ENCODE measurements around the gene GPR68. TPM values are rescaled to one million over a fixed set of nuclear protein-coding genes. Genes with fewer than 3 reads are reported as not detected.
A peak's percentile ranks its signal among the peaks of the same experiment; 100 is the strongest.

Gene GPR68, protein sequence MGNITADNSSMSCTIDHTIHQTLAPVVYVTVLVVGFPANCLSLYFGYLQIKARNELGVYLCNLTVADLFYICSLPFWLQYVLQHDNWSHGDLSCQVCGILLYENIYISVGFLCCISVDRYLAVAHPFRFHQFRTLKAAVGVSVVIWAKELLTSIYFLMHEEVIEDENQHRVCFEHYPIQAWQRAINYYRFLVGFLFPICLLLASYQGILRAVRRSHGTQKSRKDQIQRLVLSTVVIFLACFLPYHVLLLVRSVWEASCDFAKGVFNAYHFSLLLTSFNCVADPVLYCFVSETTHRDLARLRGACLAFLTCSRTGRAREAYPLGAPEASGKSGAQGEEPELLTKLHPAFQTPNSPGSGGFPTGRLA
- 1 to 10 TPM in 3 of 4 donors, under 1 TPM in 1; 0.95 to 4.3 (median 1.6) TPM for total RNA-seq

DNA sequence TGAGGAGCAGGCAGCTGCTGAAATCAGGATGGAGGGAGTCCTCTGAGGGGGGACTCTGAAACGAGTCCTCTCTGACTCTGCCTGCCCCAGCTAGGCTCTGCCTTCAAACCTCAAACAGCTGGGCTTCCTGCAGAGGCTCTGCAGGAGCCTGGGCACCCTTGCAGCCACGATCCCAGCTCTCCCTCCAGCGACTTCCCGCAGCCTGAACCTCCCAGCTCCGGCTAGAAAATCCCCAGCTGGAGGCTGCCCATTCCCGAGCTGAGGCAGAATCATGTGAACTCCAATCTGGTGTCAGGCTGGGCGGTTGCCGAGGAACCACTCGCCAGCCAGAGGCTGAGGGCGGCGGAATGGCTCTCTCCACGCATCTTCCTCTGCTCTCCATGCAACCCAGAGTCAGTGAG, at the start of gene GPR68:
TSS of gene GPR68 (minus strand) at position 204 of the 401 bp plus-strand sequence. CDS start 9,654 bp downstream, outside the sequence.
- 0% methylated on average over 6 of the region's 12 CpGs for WGBS
- Histone ChIP-seq H3K9me3 (no peaks in the 10 kb centered on the region), H3K4me1 (peaks cover 29% of the 10 kb centered on the region), H3K4me3 (peak within 1 kb of the TSS; percentile 29), H3K27me3 (no peaks in the 10 kb centered on the region), H3K36me3 (no peaks in the 10 kb centered on the region), H3K27ac (peak within 1 kb of the TSS; percentile 39)
- DNase-seq (ENCODE audit: low spot score in 2 of 2): no peak
- TF ChIP-seq CTCF (IDR thresholded peaks at IDR 0.05) (no peak), POLR2A (IDR thresholded peaks at IDR 0.05) (no peak), EP300 (IDR thresholded peaks at IDR 0.05) (no peak), POLR2AphosphoS5 (IDR thresholded peaks at IDR 0.05) (no peak)

DNA sequence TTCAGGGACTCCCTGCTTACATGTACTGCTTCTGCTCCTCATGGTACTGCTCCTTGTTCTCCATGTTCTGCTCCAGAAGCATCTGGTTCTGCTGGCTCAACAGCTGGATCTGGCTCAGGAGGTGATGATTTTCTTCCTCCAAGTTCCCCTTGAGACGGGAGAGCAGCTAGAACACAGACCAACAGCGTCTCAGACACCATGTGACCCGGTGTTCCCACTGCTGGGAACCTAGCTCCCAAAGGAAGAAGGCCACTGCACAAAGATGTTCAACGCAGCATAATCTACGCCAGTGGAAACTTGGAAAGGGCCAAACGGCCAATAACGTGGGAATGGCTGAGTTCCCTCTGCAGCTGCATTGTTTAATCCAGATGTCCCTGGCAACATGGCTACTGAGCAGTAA, 49.6 kb upstream of the GPR68 start:
- H3K4me3 ChIP-seq: no peak overlapping the region
- 71% methylated on average over 7 of the region's 7 CpGs for whole genome bisulfite sequencing
- H3K27me3 ChIP-seq: no peaks in the 10 kb centered on the region
- no peak for TF ChIP-seq POLR2A (IDR thresholded peaks at IDR 0.05)
- no peak for TF ChIP-seq CTCF (IDR thresholded peaks at IDR 0.05)
- no peak for TF ChIP-seq EP300 (IDR thresholded peaks at IDR 0.05)
- no peak for TF ChIP-seq POLR2AphosphoS5 (IDR thresholded peaks at IDR 0.05)
- no peaks in the 10 kb centered on the region for H3K4me1 ChIP-seq
- H3K36me3 ChIP-seq: peaks cover 21% of the 10 kb centered on the region
- H3K27ac ChIP-seq: no peak overlapping the region
- no peaks in the 10 kb centered on the region for H3K9me3 ChIP-seq
- DNase-seq (ENCODE audit: low spot score in 2 of 2): no peak

DNA sequence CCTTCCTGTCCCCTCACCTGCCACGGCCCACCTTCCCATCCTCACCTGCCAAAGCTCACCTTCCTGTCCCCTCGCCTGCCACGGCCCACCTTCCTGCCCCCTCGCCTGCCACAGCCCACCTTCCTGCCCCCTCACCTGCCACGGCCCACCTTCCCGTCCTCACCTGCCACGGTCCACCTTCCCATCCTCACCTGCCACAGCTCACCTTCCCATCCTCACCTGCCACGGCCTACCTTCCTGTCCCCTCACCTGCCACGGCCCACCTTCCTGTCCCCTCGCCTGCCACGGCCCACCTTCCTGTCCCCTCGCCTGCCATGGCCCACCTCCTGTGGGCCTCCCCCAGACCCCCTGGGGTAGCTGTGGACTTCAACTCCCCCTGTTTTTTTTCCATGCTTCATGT, 48.8 kb upstream of the GPR68 start:
- Histone ChIP-seq H3K4me3 (no peak overlapping the region), H3K4me1 (no peaks in the 10 kb centered on the region), H3K36me3 (peaks cover 24% of the 10 kb centered on the region), H3K9me3 (no peaks in the 10 kb centered on the region), H3K27me3 (no peaks in the 10 kb centered on the region), H3K27ac (no peak overlapping the region)
- 32% methylated on average over 12 of the region's 12 CpGs for WGBS
- no peak for DNase-seq (ENCODE audit: low spot score in 2 of 2)
- no peak for TF ChIP-seq EP300 (IDR thresholded peaks at IDR 0.05)
- no peak for TF ChIP-seq POLR2A (IDR thresholded peaks at IDR 0.05)
- TF ChIP-seq CTCF (IDR thresholded peaks at IDR 0.05): no peak
- TF ChIP-seq POLR2AphosphoS5 (IDR thresholded peaks at IDR 0.05): no peak

DNA sequence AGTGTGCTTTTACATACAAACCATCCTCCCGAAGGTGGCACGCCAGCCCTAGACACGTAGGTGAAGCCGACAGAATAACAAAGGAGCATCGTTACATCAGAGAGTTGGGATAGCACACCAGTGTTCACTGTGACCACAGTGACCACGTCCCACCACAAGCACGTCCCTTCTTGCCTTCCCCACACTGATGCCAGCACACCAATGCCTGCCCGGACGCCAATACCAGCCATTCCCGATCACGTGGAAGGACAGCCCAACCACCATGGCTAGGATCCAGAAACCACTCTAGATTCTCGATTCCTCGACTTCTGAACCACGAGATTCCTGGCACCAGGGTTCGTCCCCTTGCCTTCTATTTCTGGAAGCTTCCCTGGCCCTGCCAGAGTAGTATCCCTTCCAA, 48.0 kb upstream of the GPR68 start:
- H3K4me1 ChIP-seq: no peaks in the 10 kb centered on the region
- DNase-seq (ENCODE audit: low spot score in 2 of 2): no peak
- no peak overlapping the region for H3K4me3 ChIP-seq
- 80% methylated on average over 15 of the region's 15 CpGs for WGBS
- H3K36me3 ChIP-seq: peaks cover 24% of the 10 kb centered on the region
- H3K9me3 ChIP-seq: no peaks in the 10 kb centered on the region
- no peaks in the 10 kb centered on the region for H3K27me3 ChIP-seq
- H3K27ac ChIP-seq: no peak overlapping the region
- TF ChIP-seq EP300 (IDR thresholded peaks at IDR 0.05) (no peak), POLR2A (IDR thresholded peaks at IDR 0.05) (no peak), POLR2AphosphoS5 (IDR thresholded peaks at IDR 0.05) (no peak), CTCF (IDR thresholded peaks at IDR 0.05) (no peak)

DNA sequence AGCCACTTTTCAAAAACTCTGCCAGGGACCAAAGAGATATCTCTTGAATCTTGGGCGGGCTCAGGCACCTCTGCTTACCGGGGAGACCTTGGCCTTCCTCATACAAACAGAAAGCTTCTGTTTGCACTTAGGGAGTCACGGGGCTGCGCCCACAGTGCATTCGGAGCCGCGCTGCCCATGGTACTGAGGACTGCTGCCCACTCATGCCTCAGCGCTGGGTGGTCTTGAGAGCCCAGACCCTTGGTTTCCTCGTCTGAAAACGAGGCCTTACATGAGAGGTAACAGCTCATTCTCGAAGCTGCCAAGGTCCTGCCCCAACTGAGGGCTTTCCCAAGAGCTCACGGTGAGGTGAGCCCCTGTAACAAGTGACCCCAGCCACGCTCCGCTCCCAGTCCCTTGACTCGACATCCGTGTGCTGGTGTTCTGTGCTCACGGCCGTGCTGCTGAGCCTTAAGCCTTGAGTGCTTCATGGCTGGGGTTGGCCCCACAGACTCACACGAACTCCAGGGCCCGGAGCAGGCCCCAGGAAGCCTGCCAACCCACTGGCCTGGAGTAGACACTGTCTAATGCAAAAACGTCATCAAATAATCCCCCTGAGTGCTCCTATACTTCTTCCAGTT, 47.4 kb upstream of the GPR68 start:
- Histone ChIP-seq H3K36me3 (peaks cover 20% of the 10 kb centered on the region), H3K27ac (no peak overlapping the region), H3K4me3 (no peak overlapping the region), H3K9me3 (no peaks in the 10 kb centered on the region), H3K27me3 (no peaks in the 10 kb centered on the region), H3K4me1 (no peaks in the 10 kb centered on the region)
- TF ChIP-seq POLR2AphosphoS5 (IDR thresholded peaks at IDR 0.05) (no peak), CTCF (IDR thresholded peaks at IDR 0.05) (no peak), POLR2A (IDR thresholded peaks at IDR 0.05) (no peak), EP300 (IDR thresholded peaks at IDR 0.05) (no peak)
- DNase-seq (ENCODE audit: low spot score in 2 of 2): no peak
- 89% methylated on average over 7 of the region's 21 CpGs for WGBS

Data from suprapubic skin (tissue), 4 donors.